Uterus (tissue), 2 donors: ENCODE results near the gene KIFAP3.

Experiments
- CTCF ChIP-seq, 4 experiments: fragments of 200-600 bp in 2 of 4; fragments of 450-650 bp in 2 of 4; sonication (generic) in 2 of 4; IDR thresholded peaks; one replicate each; pipeline ENCODE4 v1.5.1; 2016 to 2019; ENCODE audit warnings: antibody characterized with exemption in 4 of 4, mild to moderate bottlenecking in 2 of 4, moderate library complexity in 1 of 4
- POLR2A ChIP-seq, 2 donors: fragments of 450-650 bp; IDR thresholded peaks; one replicate each; pipeline ENCODE4 v1.6.1; 2016; ENCODE audit warnings: antibody characterized with exemption in 2 of 2, mild to moderate bottlenecking in 1 of 2, moderate library complexity in 1 of 2

GRCh38 chr1:169985757-169986156 lies 88.7 kb downstream of the KIFAP3 start:
- TF ChIP-seq POLR2A (IDR thresholded peaks at IDR 0.05) (no peak), CTCF (IDR thresholded peaks at IDR 0.05) (no peak)
